NOMO-1 (cell line): ENCODE measurements around the gene CA11.
A peak's percentile ranks its signal among the peaks of the same experiment; 100 is the strongest.

Experiments
- DNase-seq, 2 experiments: peaks; one replicate each; lab custom pipeline; 2025; ENCODE audit not compliant: unreplicated experiment in 2 of 2; lab: John Stamatoyannopoulos, UW

CA11 gene

GRCh38 chr19:48631225-48631624 is 14.8 kb downstream of the CA11 start:
- DNase-seq: no peak

DNA sequence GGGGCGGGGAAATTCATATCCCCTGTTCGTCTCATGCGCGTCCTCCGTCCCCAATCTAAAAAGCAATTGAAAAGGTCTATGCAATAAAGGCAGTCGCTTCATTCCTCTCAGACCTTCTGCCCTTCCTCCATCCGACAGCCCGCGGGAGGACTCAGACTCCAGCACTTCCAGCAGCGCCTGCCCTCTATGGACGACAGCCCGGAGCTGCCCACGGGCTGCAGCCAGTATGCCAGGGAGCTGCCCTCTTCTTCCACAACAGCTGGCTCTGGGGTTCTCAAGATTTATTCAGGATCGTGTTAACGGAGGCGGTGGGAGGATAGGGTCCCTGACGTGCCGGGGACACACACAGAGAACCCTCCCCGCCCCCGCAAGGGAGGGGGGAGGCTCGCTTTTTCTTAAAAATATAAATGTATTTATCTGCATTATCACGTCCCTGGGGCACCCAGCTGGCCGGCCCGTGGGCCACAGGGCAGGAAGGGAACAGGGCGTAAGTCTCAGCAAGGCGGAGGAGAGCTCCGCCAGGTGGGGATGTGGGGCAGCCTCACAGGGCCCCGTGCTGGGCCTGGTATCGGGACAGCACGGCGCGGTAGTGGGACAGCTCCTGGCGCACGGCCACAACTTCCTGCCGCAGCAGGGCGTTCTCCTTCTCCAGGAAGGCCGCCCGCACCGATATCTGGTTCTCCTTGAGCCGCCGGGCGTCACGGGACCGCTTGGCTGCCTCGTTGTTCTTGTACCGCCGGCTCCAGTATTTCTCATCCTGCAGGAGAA is 15.5 kb downstream of the CA11 start:
- no peak for DNase-seq

DNA sequence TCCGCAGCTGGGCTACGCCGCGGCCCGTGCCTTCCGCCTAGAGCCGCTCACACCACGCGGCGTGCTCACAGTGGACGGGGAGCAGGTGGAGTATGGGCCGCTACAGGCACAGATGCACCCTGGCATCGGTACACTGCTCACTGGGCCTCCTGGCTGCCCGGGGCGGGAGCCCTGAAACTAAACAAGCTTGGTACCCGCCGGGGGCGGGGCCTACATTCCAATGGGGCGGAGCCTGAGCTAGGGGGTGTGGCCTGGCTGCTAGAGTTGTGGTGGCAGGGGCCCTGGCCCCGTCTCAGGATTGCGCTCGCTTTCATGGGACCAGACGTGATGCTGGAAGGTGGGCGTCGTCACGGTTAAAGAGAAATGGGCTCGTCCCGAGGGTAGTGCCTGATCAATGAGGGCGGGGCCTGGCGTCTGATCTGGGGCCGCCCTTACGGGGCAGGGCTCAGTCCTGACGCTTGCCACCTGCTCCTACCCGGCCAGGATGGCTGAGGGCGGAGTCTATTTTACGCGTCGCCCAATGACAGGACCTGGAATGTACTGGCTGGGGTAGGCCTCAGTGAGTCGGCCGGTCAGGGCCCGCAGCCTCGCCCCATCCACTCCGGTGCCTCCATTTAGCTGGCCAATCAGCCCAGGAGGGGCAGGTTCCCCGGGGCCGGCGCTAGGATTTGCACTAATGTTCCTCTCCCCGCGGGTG is 16.2 kb downstream of the CA11 start:
- DNase-seq: no peak

DNA sequence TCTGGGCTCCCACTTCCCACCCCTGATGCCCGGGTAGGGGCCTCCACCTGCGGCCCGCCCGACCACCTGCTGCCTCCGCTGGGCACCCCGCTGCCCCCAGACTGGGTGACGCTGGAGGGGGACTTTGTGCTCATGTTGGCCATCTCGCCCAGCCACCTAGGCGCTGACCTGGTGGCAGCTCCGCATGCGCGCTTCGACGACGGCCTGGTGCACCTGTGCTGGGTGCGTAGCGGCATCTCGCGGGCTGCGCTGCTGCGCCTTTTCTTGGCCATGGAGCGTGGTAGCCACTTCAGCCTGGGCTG is 16.7 kb downstream of the CA11 start:
- DNase-seq: no peak

- no peak for DNase-seq
Measured at GRCh38 chr19:48628486-48629296, 17.3 kb downstream of the CA11 start.

- DNase-seq: no peak
Measured at GRCh38 chr19:48627865-48628314, 18.1 kb downstream of the CA11 start.

GRCh38 chr19:48627201-48627864 is 18.7 kb downstream of the CA11 start:
- DNase-seq: peak in 1 of 2 experiments; percentile 15

- no peak for DNase-seq
Measured at GRCh38 chr19:48625891-48626327, 20.1 kb downstream of the CA11 start.

- DNase-seq: no peak
Measured at GRCh38 chr19:48624791-48625723, 20.9 kb downstream of the CA11 start.

- DNase-seq: no peak
Measured at GRCh38 chr19:48624067-48624594, 21.9 kb downstream of the CA11 start.

DNA sequence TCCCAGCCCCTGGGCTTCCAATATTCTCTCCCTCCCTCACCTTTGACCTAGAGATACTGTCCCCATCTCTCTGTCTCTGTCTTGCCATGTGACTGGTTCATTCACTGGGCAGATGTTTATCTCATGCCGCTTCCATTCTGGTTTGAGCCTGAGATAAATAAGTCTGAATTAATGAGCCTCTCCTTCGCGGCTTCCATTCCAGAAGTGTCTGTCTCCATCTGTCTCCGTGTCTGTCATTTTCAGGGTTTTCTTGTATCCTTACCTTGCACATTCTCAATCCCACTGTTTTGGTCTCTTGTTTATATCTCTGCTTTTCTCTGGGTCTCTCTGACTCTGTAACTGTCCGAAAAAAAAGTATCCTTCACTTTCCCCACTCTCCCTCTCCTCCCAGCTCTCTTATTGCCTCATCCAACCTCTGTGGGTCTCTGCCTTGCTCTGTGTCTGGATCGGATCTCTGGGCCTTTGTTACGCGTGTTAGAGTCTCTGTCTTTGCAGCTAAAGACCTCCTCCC is 22.4 kb downstream of the CA11 start:
- no peak for DNase-seq

- no peak for DNase-seq
Measured at GRCh38 chr19:48619692-48620585, 26.0 kb downstream of the CA11 start.

GRCh38 chr19:48618916-48619691 is 26.9 kb downstream of the CA11 start, which contains the start of the genes RPL18 and SPHK2:
Gene RPL18 (minus strand): TSS chr19:48619178. CDS start chr19:48619143, 35 bp downstream.
Gene SPHK2 (plus strand): TSS chr19:48619506. CDS start chr19:48620515, 1,009 bp downstream.
- DNase-seq: peak; percentile 98 to 99

DNA sequence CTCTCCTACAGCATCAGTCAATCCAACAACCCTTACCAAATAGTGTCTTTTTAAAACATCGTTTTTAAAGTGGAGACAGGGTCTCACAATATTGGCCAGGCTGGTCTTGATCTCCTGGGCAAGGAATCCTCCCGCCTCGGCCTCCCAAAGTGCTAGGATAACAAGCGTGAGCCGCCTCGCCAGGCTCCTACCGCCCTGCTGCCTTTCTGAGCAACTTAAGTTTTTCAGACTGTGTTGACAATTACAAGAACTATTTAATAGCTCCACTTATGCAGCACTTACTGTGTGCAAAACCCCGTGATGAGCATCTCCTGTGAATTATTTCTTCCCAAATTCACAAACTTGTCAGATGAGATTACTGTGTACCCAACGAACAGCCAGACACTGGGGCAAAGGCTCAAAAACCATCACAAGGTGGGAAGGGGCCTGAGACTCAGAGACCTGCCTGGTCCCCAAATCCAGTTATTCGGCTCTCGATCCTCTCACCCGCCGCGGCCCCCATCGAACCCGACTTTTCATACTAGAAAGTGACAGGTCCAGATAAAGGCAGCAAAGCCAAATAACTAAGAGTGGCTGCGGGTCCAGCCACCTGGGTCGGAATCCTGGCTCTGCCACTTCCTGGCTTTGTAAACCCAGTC is 27.6 kb downstream of the CA11 start:
- peak in 1 of 2 experiments; percentile 45 for DNase-seq

DNA sequence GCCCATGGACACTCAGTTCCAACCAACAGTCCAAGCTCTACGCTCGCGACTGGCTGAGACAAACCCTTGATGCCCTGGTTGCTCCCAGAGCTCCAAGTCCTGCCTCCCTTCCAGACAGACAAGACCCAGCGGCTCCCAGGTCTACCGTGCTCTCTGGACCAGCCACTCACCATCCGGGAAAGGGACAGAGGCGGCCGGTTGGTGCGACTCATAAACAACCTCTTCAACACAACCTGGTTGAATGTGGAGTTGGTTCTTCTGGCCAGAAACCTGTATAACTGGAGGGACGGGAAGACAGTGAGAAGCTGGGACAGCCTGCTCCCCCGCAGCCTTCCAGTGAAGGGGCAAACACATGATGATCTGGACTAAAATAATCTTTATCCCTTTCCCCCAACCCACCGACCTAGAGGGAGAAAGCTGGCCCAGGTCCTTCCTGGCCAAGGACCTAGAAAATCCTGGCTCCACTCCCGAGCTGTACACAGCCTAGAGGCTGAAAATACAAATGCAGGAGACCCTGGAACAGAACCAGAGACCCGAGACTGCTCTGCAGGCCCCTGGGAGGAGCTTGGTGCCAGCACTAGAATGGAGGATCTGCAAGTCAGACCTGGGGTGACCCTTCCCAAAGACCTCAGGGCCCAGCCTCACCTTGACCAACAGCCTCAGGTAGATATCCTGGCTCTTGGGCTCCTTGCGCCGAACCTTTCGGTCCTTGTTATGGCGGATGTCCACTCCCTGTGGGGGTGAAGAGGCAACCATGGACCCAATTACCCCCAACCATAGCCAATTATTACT is 28.6 kb downstream of the CA11 start:
- no peak for DNase-seq

DNA sequence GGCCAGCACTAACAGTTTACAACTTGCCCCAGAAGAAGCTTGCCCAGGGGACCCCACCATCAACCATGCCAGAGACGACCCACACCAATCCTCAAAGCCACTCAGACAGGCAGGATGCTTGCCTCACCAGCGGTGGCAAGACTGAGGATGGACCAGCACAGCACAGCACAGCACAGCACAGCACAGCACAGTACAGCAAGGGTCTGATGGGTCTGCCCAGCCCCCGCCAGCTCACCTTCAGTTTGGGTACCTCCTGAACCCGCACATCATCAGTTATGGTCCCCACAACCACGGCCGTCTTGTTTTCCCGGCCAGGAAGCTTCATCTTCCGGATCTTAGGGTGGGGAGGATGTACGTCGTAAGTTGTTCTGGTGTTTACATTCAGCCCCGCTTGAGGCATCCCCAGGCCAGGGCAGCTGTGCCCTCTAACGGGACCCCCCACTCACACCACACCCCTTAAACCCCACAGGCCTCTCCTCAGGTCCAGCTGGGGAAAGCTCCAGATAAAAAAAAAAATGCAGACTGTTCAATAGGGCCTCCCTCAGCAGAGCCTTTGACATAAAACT is 29.4 kb downstream of the CA11 start:
- DNase-seq: no peak
